Keratinocyte (primary cell): ENCODE data around the gene PCIF1. TPM values are rescaled to one million over a fixed set of nuclear protein-coding genes. Genes with fewer than 3 reads are reported as not detected.

ENCODE experiments used
- DNase-seq: peaks from one replicate; pipeline ENCODE4 v3.0.0-alpha.2; 2011; ENCODE audit warnings: low read depth, missing footprints, low spot score
- FAIRE-seq: peaks from 2 replicates; lab custom pipeline; 2011; peaks lifted over from hg19 to GRCh38; lab: Jason Lieb, UNC
- H2AFZ ChIP-seq: 2 replicates; pipeline ENCODE4 v1.6.0; 2012; ENCODE audit warnings: low read length, control low read depth, inconsistent platforms; ENCODE audit not compliant: control insufficient read depth
- H3K27ac ChIP-seq: 2 replicates; pipeline ENCODE4 v1.5.1; 2011; ENCODE audit warnings: low read length; ENCODE audit not compliant: control insufficient read depth, insufficient read depth
- H3K27me3 ChIP-seq: 3 replicates; pipeline ENCODE4 v1.6.0; 2011; ENCODE audit warnings: low read length; ENCODE audit not compliant: control insufficient read depth, insufficient read depth; ENCODE audit errors: extremely low read depth
- H3K36me3 ChIP-seq, 2 experiments: 2 replicates in 1 of 2; 3 replicates in 1 of 2; pipeline ENCODE4 v1.5.1; 2011; ENCODE audit warnings: low read length in 2 of 2, mild to moderate bottlenecking in 1 of 2; ENCODE audit not compliant: control insufficient read depth in 2 of 2, insufficient read depth in 2 of 2; ENCODE audit errors: extremely low read depth in 1 of 2
- H3K4me1 ChIP-seq: 3 replicates; pipeline ENCODE4 v1.5.1; 2011; ENCODE audit warnings: low read length; ENCODE audit not compliant: control insufficient read depth, insufficient read depth; ENCODE audit errors: extremely low read depth
- H3K4me2 ChIP-seq: 3 replicates; pipeline ENCODE4 v1.6.0; 2011; ENCODE audit warnings: low read depth, low read length; ENCODE audit not compliant: control insufficient read depth, insufficient read depth; ENCODE audit errors: extremely low read depth
- H3K4me3 ChIP-seq, 3 experiments: fragments of 200-600 bp in 1 of 3; sonication (generic) in 1 of 3; 2 replicates in 2 of 3; 3 replicates in 1 of 3; pipeline ENCODE4 v1.5.1; 2011 to 2016; ENCODE audit warnings: low read length in 3 of 3, mild to moderate bottlenecking in 3 of 3, control low read depth in 2 of 3, inconsistent platforms in 1 of 3, low read depth in 1 of 3, mixed read lengths in 1 of 3, mixed run types in 1 of 3, moderate library complexity in 1 of 3; ENCODE audit not compliant: control insufficient read depth in 2 of 3, insufficient read depth in 2 of 3; ENCODE audit errors: extremely low read depth in 1 of 3
- H3K79me2 ChIP-seq: 2 replicates; pipeline ENCODE4 v1.6.0; 2012; ENCODE audit warnings: low read length; ENCODE audit not compliant: control insufficient read depth, insufficient read depth
- H3K9ac ChIP-seq: 3 replicates; pipeline ENCODE4 v1.6.0; 2011; ENCODE audit warnings: low read length; ENCODE audit not compliant: control insufficient read depth, insufficient read depth; ENCODE audit errors: extremely low read depth
- H3K9me1 ChIP-seq: 3 replicates; pipeline ENCODE4 v1.6.0; 2011; ENCODE audit warnings: low read length; ENCODE audit not compliant: control insufficient read depth, insufficient read depth; ENCODE audit errors: extremely low read depth
- H3K9me3 ChIP-seq: 2 replicates; pipeline ENCODE4 v1.5.1; 2012; ENCODE audit warnings: low read depth, low read length; ENCODE audit not compliant: control insufficient read depth
- H4K20me1 ChIP-seq: 3 replicates; pipeline ENCODE4 v1.6.0; 2011; ENCODE audit warnings: low read length; ENCODE audit not compliant: control insufficient read depth, insufficient read depth; ENCODE audit errors: extremely low read depth
- EZH2 ChIP-seq: IDR thresholded peaks from one replicate; pipeline ENCODE4 v1.6.1; 2012; ENCODE audit warnings: inconsistent platforms, mild to moderate bottlenecking, low read length, moderate library complexity
- dilution Hi-C: fragments of 300-500 bp; cut with MboI; formaldehyde crosslinking; loops from one replicate; pipeline ENCODE4 v1.7.0; 2020; ENCODE audit warnings: low sequenced_read_pairs; ENCODE audit not compliant: extremely low pct_ligation_motif_present
- polyA plus RNA-seq, 5 experiments: library from polyadenylated mRNA; depleted of rRNA in 3 of 5; stranded (reverse) in 3 of 5; stranded (forward) in 1 of 5; unstranded in 1 of 5; fragments of >200 nt; gene quantifications; 1 replicate in 1 of 5; 2 replicates in 3 of 5; 3 replicates in 1 of 5; pipeline versions ENCODE4 v1.2.1 to v1.2.3, GENCODE V29; 2011 to 2012; ENCODE audit warnings: missing spikeins in 2 of 5, low read depth in 1 of 5, low replicate concordance in 1 of 5
- TF ChIP-seq, protein P1 (sequence below), 3 experiments: IDR thresholded peaks in 1 of 3; conservative IDR thresholded peaks in 1 of 3; optimal IDR thresholded peaks in 1 of 3; 2 replicates in 2 of 3; 3 replicates in 1 of 3; pipeline versions ENCODE3 to v1.5.1; 2011; ENCODE audit warnings: low read length in 3 of 3, mild to moderate bottlenecking in 3 of 3, moderate library complexity in 2 of 3, control low read depth in 1 of 3, inconsistent platforms in 1 of 3; ENCODE audit not compliant: insufficient read depth in 2 of 3; ENCODE audit errors: extremely low read depth in 1 of 3

The PCIF1 gene
- polyA plus RNA-seq, 1 donor (not counting 4 experiments of a cell fraction or from before 2014, with no cell fraction given) = 7.0 TPM

DNA sequence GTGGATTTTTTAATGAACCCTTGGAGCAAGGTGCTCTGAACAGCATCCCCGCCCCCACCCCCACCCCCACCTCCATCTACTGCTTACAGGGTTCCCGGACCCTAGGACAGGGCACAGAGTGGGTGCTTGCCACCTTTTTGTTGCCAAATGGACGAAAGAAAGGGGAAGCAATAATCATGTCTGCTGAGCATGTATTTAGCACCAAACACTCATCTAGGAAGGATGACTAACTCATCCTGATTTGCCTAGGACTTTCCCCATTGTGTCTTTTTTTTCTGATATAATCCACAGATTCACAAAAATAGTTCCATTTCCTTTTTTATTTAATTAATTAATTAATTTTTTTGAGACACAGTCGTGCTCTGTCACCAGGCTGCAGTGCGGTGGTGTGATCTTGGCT is 21.4 kb upstream of the PCIF1 start:
- Histone ChIP-seq H4K20me1 (no peaks in the 10 kb centered on the region), H3K27me3 (no peaks in the 10 kb centered on the region), H3K9me3 (no peaks in the 10 kb centered on the region), H2AFZ (no peak overlapping the region), H3K79me2 (no peaks in the 10 kb centered on the region), H3K4me2 (no peak overlapping the region), H3K9ac (no peak overlapping the region), H3K27ac (no peak overlapping the region), H3K4me3 (no peak overlapping the region), H3K9me1 (no peaks in the 10 kb centered on the region), H3K4me1 (peaks cover 16% of the 10 kb centered on the region), H3K36me3 (peaks cover 2 to 3% of the 10 kb centered on the region in 2 experiments)
- DNase-seq (no peak), FAIRE-seq (no peak)
- no peak for TF ChIP-seq EZH2
- TF ChIP-seq, protein P1, sequence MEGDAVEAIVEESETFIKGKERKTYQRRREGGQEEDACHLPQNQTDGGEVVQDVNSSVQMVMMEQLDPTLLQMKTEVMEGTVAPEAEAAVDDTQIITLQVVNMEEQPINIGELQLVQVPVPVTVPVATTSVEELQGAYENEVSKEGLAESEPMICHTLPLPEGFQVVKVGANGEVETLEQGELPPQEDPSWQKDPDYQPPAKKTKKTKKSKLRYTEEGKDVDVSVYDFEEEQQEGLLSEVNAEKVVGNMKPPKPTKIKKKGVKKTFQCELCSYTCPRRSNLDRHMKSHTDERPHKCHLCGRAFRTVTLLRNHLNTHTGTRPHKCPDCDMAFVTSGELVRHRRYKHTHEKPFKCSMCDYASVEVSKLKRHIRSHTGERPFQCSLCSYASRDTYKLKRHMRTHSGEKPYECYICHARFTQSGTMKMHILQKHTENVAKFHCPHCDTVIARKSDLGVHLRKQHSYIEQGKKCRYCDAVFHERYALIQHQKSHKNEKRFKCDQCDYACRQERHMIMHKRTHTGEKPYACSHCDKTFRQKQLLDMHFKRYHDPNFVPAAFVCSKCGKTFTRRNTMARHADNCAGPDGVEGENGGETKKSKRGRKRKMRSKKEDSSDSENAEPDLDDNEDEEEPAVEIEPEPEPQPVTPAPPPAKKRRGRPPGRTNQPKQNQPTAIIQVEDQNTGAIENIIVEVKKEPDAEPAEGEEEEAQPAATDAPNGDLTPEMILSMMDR (optimal IDR thresholded peaks at IDR 0.05 in 1 of 3, IDR thresholded peaks at IDR 0.05 in 1 of 3, conservative IDR thresholded peaks at IDR 0.05 in 1 of 3; ENCODE audit: extremely low read depth in 1 of 3, insufficient read depth in 2 of 3, low read length in 3 of 3) = no peak
- dilution Hi-C loops = no loop called here

- Histone ChIP-seq H4K20me1 (no peaks in the 10 kb centered on the region), H3K79me2 (no peaks in the 10 kb centered on the region), H3K9me3 (no peaks in the 10 kb centered on the region), H3K9me1 (no peaks in the 10 kb centered on the region), H3K9ac (no peak overlapping the region), H3K4me3 (no peak overlapping the region), H3K4me1 (no peaks in the 10 kb centered on the region), H3K27me3 (no peaks in the 10 kb centered on the region), H3K4me2 (no peak overlapping the region), H2AFZ (no peak overlapping the region), H3K36me3 (no peaks in the 10 kb centered on the region), H3K27ac (no peak overlapping the region)
- DNase-seq = no peak
- dilution Hi-C loops = no loop called here
- TF ChIP-seq EZH2 = no peak
- TF ChIP-seq, protein P1 (optimal IDR thresholded peaks at IDR 0.05 in 1 of 3, IDR thresholded peaks at IDR 0.05 in 1 of 3, conservative IDR thresholded peaks at IDR 0.05 in 1 of 3; ENCODE audit: extremely low read depth in 1 of 3, insufficient read depth in 2 of 3, low read length in 3 of 3) = no peak
- no peak for FAIRE-seq
These were observed 16.7 kb upstream of the PCIF1 start for GRCh38 chr20:45917790-45918141.
